GM19468 (cell line): Measurements from ENCODE around the gene RAD51B.

Source experiments
- ATAC-seq: cut with Tn5 transposase; IDR thresholded peaks from one replicate; pipeline ENCODE4 v1.9.1; 2021; ENCODE audit warnings: mild to moderate bottlenecking, moderate library complexity, moderate number of reproducible peaks; ENCODE audit not compliant: unreplicated experiment; ENCODE audit errors: extremely low read depth

RAD51B gene

DNA sequence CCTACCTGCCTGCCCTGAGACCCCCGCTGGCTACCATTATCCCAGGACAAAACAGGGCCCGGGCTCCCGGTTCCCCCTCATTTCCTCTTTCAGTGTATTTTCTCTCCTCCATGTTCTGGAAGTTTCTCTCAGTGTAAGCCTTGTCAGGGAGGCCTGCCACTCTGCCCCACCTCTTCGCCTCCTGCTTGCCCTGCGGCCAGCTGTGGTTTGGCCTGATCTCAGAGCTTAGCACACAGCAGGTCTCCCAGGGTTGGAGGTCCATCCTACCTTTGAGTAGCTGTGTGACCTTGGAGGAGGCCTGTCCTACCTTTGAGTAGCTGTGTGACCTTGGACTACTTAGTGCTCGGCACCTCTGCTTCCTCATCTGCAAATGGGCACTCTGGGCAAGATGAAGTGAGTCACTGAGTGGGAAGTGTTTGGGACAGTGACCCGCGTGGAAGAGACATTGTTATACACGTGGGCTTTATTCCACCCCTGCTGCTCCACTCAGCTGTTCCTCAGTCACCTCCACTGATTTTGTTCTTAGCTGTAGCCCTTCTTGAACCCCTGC lies 760.6 kb downstream of the RAD51B start:
- ATAC-seq, result no peak

DNA sequence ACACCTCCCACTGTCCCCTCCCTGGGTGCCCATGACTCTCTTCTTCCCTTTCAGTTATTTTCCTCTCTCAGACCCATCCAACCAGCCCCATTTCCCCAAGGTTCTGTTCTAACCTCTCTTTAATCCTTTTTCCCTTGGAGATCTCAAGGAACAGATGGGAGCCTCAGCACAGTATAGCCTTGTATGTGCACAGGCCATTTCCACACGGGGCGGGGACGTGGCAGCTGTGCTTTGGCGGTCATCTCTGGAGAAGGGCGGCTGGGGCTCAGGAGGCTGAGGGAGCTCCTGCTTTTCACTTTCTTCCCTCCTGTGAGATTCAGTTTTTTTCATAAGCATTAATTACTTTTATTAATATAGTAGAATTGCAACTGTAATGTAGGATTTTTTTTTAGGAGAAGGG lies 761.1 kb downstream of the RAD51B start:
- ATAC-seq, result no peak

DNA sequence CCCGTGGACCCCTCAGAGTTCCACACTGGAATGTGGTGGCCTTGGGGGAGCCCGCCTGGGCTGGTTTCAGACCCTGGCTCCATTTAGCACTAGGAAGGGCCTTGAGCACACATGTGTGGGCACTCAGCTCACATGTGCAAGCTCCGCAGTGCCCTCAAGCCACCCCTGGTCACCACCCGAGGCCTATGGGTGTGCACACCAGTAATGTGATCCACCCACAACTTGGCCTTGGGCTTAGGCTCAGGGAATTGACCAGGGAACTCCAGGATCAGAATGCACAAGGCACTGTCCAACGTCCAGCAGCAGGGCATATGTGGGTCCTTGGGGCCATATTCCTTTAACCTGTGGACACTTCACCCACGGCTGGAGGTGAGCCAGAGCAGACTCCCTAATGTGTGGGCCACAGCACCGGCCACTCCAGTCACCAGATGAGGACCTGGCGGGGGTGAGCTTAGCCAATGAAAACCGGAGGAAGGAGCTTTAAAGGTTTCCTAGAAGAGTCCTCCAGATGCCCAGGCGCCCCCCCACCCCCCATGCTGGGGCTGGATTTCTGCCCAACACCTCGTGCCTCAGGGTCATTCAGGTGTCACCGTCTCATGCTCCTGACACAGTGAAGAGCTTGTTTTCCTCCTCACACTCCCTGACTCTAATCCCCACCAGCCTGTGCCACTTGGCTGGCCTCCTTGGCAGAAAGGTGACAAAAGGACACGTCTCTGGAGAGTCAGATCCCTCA lies 764.1 kb downstream of the RAD51B start:
- ATAC-seq, result no peak

DNA sequence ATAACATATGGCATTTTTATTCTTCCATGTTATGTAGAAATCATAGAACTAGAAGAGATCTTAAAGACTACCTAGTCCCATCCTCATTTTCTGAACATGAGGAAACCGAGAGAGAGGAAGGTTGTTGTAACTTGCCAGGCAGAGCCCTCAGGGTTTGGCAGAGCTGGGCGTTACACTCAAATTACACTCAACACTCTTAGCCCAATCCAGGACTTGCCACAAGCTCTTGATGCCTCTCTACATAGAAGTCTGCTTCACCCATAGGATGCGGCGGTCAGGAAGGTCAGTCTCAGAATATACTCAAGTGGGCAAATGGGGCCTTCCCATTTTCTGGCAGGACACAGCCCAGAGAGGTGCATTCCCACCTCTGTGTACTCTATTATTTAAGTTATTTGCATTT lies 765.2 kb downstream of the RAD51B start:
- ATAC-seq, result no peak

DNA sequence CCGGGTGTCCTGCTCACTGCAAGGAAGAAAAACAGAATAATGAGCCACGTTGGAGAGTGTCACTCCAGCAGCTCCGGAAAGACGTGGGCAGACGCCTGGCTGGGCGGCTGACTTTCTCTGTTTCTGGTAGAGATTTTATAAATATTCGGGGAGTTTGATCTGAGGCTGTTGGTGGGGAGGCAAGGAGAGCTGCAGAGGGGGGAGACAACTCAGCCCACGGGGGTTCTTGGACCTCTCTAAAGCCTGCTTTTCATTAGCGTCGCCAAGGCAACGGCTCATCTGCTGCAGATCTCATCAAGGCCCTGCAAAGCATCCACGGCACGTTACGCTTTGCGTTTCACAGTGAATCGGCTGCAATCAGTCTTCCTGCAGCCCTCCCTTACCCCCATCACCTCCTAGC lies 766.1 kb downstream of the RAD51B start:
- ATAC-seq, result no peak

DNA sequence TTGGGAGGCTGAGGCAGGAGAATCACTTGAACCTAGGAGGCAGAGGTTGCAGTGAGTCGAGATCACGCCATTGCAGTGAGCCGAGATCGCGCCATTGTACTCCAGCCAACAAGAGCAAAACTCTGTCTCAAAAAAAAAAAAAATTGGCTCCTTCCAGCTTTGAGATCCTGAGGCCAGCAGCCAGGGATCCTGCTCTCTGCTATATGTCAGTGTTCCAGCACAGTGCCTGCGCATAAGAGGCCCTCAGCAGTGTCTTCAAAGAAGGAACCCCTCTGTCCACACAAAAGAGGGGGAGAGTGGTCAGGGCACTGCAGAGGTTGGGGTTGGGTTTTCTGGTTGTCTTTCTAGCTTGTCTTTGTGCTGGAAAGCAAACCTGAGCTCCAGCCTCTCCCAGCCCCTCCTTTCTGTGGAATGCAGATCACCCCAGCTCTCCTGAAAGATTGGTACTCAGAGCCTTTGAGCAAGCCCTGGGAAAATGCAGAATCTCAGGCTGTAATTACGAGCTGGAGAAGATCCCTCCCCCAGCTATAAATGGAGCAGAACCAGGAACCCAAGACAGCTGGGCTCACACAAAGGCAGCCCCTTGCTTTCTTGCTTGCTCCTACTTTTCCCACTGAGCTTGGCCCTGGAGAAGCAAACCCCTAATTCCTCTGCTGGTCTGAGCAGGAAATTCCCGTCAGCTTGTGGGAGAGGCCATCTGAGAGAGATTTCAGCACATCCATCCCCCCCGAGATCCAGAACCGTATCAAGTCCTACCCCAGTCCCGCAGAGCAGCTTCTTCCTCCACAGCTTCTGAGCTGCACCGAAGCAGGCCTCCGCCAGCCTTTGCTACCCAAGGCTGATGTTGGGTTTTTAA lies 767.5 kb downstream of the RAD51B start:
- ATAC-seq, result no peak

DNA sequence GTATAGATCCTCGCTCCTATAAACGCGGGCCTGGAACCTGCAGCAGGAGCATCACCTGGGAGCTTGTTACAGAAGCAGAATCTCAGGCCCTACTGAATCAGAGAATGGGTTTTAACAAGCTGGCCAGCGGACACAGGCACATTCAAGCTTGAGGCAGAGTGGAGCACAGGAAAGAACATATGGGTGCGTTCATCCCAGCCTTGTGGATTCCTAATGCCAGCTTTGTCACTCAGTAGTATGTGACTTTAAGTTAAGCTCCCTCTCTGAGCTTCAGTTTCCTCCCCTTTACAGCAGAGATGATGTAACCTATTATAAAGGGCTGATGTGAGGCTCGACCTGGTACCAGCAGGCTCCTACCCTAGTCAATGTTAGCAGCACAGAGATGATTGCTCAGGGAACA lies 768.4 kb downstream of the RAD51B start:
- ATAC-seq, result no peak

DNA sequence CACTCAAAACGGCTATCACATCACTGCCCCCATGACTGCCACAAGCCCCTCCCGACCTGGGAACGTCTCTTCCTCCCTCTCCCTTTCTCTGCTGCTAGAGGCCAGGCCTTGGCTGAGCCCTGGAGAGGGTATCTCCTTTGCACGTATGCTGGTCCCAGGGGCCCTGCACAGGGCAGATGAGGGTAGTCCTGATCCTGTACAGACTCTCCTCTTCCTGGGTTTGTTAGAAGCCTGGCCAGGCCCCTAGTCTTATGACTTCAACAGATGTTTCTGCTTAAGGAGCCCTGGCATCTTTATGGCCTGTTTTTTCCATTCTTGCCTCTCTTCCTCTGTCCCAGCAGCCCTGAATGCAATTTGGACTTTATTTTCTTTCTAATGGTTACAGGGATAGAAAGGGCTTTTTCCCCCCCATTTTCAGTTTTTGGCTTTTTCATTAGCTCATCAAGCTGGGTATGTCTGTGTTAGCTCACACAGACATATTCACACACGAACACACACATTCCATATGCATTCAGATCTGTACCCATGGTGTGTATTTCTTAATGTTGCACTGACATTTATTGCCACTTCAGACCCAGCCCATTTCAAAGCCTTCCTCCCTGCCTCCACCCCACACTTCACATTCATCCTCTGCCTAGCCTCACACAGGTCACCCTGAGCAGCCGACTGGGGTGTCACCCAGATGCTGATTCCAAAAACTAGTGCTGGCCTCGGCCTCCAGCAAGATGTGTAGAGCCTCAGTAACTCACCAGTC lies 770.0 kb downstream of the RAD51B start:
- no peak for ATAC-seq

DNA sequence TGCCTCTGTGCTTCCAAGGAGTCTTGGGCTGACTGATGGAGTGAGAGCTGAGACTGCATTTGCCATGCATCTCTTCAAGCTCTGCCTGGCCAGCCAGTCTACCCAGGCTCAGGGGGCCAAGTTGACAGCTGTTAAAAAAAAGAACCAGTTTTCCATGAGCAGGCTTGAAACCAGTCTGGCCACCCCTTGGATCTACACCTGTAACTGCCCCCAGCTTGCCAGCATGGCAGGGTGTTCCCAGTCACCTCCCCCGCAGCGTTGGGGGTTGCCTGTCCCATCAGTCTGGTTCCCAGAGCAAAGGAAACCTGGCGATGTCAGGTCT lies 770.6 kb downstream of the RAD51B start:
- no peak for ATAC-seq

DNA sequence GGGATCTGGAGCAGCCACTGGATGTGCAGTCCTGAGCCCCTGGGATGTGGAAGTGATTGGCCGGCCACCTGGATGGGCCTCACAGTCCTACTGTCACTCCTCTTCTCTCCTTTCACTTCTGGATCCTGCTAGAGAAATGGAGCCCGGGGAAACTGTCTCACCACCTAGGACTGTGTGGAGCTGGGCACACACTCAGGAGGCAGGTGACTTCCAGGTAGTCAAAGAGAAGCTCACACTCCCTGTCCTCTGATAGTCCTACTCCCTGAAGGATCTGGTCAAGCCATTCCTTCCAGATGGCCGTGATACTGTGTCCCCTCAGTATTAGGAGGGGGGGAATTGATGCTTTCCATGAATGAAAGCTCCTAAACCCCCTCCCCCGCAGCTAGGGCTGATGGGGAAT lies 772.2 kb downstream of the RAD51B start:
- no peak for ATAC-seq

DNA sequence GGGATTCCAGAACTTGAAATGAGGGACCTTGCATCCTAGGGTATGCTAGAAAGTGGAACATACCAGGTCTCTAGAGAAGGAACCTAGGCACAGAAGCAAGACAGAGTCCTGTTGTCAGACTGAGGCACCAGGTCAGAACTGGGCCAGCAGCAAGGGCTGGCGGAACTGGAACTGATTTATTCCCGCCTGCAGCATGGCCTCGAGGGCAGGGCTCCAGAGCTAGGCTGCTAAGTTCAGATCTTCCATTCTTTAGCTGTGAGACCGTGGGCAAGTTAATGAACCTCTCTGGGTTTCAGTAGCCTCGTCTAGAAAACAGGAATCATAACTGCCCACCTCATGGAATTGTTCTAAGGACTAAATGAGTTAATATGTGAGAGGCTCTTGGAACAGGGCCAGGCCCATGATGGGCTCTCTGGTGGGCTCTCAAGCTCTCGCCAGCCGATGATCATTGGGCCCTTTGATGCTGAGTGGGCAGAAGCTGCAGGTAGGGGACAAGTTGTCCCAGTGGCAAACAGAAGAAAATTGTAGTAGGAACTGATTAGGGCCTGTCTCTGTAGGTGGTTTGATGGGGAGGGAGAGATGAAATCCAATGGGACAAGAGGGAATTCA lies 773.5 kb downstream of the RAD51B start:
- ATAC-seq, result no peak

DNA sequence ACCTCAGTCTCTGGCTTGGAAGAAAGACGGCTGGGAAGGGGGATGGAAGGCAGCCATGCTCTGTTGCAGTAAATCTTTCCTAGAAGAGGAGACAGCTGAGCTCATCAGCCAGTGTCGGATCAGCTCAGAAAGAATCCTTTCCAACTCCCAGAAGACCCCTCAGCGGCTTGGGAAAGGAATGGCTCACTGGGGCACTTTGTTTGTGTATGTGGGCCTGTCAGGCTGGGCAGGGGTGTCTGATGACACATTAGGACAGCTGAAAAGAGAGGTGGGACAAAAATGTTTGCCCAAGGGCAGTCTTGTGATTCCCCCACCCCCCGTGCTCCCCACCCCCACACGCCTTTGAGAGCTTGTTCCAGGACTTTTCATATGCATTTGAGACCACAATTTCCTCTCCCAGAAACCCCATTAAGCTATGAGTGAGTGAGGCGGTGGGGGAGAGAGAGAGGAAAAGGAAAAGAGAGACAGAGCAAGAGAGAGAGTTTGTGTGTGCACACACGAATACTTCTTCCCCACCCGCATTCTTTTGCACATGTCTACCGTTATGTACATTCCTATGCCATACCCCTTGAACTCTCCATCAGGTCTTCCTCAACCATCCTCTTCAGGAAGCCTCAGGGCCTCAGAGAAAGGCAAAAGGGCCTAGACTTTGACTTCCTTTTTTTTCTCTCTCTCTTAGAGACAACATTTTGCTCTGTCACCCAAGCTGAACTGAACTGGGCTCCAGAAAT lies 774.4 kb downstream of the RAD51B start:
- no peak for ATAC-seq

DNA sequence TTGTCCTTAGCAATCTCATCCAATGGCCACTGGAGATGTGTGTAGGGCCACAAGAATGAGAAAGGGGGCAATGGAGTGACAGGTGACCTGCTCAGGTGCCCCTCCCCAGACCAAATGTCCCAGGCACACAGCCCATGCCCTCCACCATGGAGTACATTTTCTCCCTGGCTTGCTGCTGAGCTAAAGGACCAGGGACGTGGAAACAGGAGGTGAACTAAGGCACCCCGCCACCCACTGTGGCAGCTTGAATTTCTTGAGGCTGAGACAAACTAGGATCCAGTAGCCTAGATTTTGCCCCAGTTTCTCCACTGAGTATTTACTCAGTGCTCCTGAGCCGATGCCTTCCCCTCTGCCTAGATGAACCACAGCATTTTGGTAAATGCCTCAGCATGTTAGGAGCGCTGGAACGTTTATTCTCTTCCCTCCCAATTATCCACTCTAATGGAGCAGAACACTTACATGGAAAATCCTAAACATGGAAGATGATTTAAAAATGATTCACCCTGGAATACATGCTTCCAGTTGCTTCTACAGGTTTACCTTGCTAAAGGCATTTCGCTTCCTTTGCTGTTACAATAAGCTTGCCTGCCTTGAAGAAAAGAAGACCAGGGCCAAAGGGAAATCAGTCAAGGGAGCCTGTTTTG lies 775.3 kb downstream of the RAD51B start:
- ATAC-seq, result no peak

DNA sequence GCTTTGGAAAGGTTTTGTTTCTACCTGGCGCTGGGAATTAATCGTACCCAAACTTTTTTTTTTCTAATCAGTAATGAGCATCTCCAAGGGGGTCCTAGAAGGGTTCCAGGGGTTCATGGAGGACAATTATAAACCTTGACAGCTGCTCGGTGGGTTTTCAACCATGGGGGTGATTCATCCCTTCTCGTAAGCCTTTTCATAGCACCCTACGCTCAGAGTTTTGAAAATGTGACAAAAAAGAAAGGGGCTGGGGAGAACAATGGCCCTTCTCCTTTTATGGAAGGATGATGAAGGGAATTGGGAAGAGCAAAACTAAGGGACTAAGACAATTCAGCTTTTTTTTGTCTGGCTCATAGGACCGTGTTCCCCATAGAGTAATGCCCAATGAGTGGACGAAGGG lies 776.6 kb downstream of the RAD51B start:
- no peak for ATAC-seq

DNA sequence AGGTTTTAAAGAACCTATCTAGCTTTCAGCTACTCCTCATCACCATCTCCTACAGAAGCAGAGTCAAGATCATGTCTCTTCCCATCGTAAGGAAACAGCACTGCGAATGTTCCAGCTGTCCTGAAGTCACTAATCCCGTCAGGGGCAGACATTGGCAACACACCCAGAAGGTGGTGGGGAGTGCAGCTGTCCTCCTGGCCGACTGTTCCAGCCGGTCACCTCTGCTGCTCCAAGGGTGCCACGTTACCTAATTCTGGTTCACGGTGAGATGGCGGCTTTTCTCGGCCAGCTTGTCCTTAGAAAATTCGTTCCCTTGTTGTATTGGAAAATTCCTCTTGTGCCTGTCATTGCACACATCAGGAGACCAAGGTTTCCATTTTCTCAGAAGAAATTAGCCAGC lies 777.1 kb downstream of the RAD51B start:
- ATAC-seq, result no peak

DNA sequence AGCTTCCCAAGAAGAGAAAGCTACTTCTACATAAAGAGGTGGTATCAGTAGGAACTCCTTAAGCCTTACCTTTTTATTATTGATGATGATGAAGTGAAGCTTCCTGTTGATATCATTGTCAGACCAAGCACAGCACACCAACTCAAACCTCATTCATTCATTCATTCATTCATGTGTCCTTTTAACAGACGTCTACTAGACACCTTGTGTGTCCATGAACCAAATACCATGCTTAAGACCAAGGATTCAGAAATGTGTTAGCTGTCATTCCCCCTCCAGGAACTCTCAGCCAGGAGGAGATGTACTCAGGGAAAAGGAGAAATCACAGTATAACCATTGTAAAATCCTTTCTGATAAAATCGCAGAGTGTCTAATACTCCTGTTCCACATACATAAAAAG lies 778.5 kb downstream of the RAD51B start:
- ATAC-seq, result no peak

DNA sequence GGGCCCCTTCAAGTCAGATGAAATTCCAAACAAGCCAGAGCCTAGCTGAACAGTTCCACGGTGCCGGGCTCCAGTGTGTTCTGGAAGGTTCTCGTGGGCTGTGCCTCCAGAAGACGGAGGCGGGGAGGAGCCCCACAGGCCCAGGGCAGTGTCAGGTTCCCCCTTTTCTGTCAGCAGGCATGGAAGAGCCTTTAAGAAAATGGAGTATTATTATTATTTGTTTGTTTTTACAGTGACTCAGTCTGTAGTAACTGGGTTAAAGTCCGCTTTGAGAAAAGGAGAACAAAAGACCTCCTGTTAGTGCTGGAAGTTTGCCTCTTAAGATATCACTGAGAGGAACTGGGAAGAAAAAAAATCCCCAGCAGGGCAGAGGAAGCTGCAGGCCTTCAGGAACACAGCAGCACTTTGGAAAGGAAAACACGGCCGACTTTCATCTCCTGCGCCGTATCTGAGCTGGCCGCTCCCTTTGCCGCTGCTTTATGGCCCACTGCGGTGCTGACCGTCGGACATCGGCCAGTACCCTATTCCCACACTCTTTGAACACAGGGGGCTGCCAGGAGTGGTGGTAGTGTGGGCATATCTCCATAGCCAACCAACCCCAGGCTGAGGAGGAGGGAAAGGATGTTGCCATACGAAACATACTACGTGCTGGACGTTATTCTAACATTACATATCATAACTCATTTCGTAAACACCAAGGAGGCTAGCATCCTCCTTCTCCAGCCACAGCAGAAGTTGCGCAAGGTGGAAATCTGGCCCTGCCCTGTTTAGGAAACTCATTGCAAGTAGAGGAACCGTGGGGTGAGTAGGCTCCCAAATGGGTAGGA lies 779.3 kb downstream of the RAD51B start:
- no peak for ATAC-seq

DNA sequence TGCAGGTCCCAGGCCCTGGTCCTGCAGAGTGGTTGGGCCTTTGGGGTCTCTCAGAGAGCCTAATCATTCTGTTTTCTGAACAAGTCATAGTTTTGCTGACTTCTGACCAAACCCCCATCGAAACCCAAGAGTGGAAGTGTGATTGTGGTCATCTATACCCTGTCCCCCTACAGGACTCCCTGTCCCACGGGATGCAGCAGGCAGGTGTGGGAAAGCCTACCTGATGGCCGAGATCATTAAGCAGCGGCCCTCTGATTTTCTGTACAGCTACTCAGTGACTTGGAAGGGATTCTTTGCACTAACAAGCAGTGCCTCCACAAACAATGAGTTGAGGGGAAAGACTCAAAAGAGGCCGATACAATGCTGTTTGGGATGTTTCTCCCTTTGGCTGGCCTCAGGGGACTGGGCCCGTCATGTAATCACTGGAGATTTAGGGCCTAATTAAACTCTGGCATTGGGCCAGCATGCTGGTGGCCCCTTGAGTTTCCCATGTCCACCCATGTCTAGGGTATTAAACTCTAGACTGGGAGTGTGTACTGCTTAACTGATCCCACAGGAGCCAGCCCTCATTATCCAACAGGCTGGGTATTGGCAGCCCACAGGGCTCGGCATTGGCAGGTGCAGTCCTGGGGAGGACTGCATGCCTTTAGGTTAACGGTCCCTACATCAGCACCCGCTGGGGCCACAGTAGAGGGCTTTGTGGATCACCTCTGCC lies 780.5 kb downstream of the RAD51B start:
- ATAC-seq, result no peak
